B cell (primary cell): Measurements from ENCODE around the gene ST6GALNAC3. TPM values are rescaled to one million over a fixed set of nuclear protein-coding genes. Genes with fewer than 3 reads are reported as not detected.

ENCODE experiments used
- ATAC-seq: fragments of 200-7000 bp; cut with Tn5 transposase; one replicate; pipeline ENCODE4 v1.10.0; 2021; ENCODE audit warnings: low read depth, mild to moderate bottlenecking, moderate number of reproducible peaks, moderate library complexity
- CTCF ChIA-PET: fragments of 350-600 bp; sonication (Branson Sonifier 250); formaldehyde crosslinking; loops from one replicate; lab custom pipeline; 2021; ENCODE audit warnings: antibody characterized with exemption, inconsistent platforms; lab: Charles Lee
- POLR2A ChIA-PET: fragments of 350-600 bp; sonication (Branson Sonifier 250); formaldehyde crosslinking; loops from one replicate; lab custom pipeline; 2021; ENCODE audit warnings: antibody characterized with exemption; lab: Charles Lee
- DNase-seq: peaks from one replicate; pipeline ENCODE4 v3.0.0; 2013
- H2AFZ ChIP-seq: 2 replicates; pipeline ENCODE4 v1.6.1; 2012; ENCODE audit warnings: mild to moderate bottlenecking, low read depth, low read length; ENCODE audit not compliant: insufficient read depth, poor library complexity, severe bottlenecking
- H3K27ac ChIP-seq, 2 donors: 1 replicate in 1 of 2; 2 replicates in 1 of 2; pipeline ENCODE4 v1.5.1; 2012 to 2013; ENCODE audit warnings: low read length in 2 of 2, mild to moderate bottlenecking in 2 of 2, moderate library complexity in 1 of 2
- H3K27me3 ChIP-seq, 4 experiments: fragments of 200-600 bp in 1 of 4; sonication (generic) in 1 of 4; replicated peaks in 1 of 4; 1 replicate in 2 of 4; 2 replicates in 2 of 4; pipeline versions ENCODE4 v1.6.1 to v1.7.0; 2013 to 2016; ENCODE audit warnings: low read length in 3 of 4, mild to moderate bottlenecking in 2 of 4, mixed read lengths in 1 of 4, moderate library complexity in 1 of 4; ENCODE audit not compliant: insufficient read depth in 4 of 4, control insufficient read depth in 3 of 4; ENCODE audit errors: control extremely low read depth in 1 of 4
- H3K36me3 ChIP-seq, 2 experiments: replicated peaks in 1 of 2; 1 replicate in 1 of 2; 2 replicates in 1 of 2; pipeline versions ENCODE4 v1.6.1 to v1.7.1; 2013; ENCODE audit warnings: low read length in 1 of 2; ENCODE audit not compliant: insufficient read depth in 2 of 2, control insufficient read depth in 1 of 2; ENCODE audit errors: control extremely low read depth in 1 of 2, extremely low read depth in 1 of 2
- H3K4me1 ChIP-seq, 2 donors: fragments of 200-600 bp in 1 of 2; sonication (generic) in 1 of 2; 1 replicate in 1 of 2; 2 replicates in 1 of 2; pipeline versions ENCODE4 v1.5.1 to v1.6.1; 2013 to 2017; ENCODE audit warnings: low read length in 2 of 2; ENCODE audit not compliant: control insufficient read depth in 2 of 2, insufficient read depth in 2 of 2
- H3K4me2 ChIP-seq: replicated peaks from 2 replicates; pipeline ENCODE3; 2012; ENCODE audit warnings: mild to moderate bottlenecking, low read depth, low read length; ENCODE audit not compliant: poor library complexity, severe bottlenecking
- H3K4me3 ChIP-seq, 5 experiments: fragments of 200-600 bp in 1 of 5; sonication (generic) in 1 of 5; 1 replicate in 3 of 5; 2 replicates in 2 of 5; pipeline versions ENCODE4 v1.5.1 to v1.7.0; 2011 to 2016; ENCODE audit warnings: low read length in 4 of 5, mild to moderate bottlenecking in 4 of 5, low read depth in 2 of 5, control low read depth in 1 of 5, moderate library complexity in 1 of 5; ENCODE audit not compliant: insufficient read depth in 1 of 5; ENCODE audit errors: control extremely low read depth in 1 of 5, extremely low read depth in 1 of 5
- H3K79me2 ChIP-seq: fragments of 200-600 bp; sonication (generic); one replicate; pipeline ENCODE4 v1.6.0; 2016; ENCODE audit warnings: low read length; ENCODE audit not compliant: control insufficient read depth, insufficient read depth
- H3K9ac ChIP-seq: fragments of 200-600 bp; sonication (generic); 2 replicates; pipeline ENCODE4 v1.6.1; 2017; ENCODE audit warnings: mild to moderate bottlenecking, low read length, moderate library complexity
- H3K9me3 ChIP-seq, 3 donors: one replicate each; pipeline versions ENCODE4 v1.6.1 to v1.7.1; 2013; ENCODE audit warnings: low read length in 2 of 3; ENCODE audit not compliant: control insufficient read depth in 2 of 3, insufficient read depth in 1 of 3; ENCODE audit errors: control extremely low read depth in 1 of 3
- H4K20me1 ChIP-seq: 2 replicates; pipeline ENCODE4 v1.6.0; 2012; ENCODE audit warnings: mild to moderate bottlenecking, low read length; ENCODE audit not compliant: insufficient read depth, control insufficient read depth, poor library complexity, severe bottlenecking
- H3K27ac Mint-ChIP-seq: one replicate; pipeline ENCODE4 v1.8.0; 2021; ENCODE audit warnings: mixed read lengths
- H3K27me3 Mint-ChIP-seq: one replicate; pipeline ENCODE4 v1.8.0; 2021; ENCODE audit warnings: mixed read lengths
- H3K4me1 Mint-ChIP-seq: one replicate; pipeline ENCODE4 v1.8.0; 2021; ENCODE audit warnings: mixed read lengths
- H3K4me3 Mint-ChIP-seq: one replicate; pipeline ENCODE4 v1.8.0; 2021; ENCODE audit warnings: mixed read lengths
- H3K9me3 Mint-ChIP-seq: one replicate; pipeline ENCODE4 v1.8.0; 2022; ENCODE audit warnings: mixed read lengths; ENCODE audit not compliant: insufficient read depth
- CTCF ChIP-seq: fragments of 200-600 bp; IDR thresholded peaks from one replicate; pipeline ENCODE4 v1.8.0; 2022; ENCODE audit warnings: antibody characterized with exemption, mild to moderate bottlenecking
- EZH2 ChIP-seq: IDR thresholded peaks from 2 replicates; pipeline ENCODE4 v1.6.1; 2012; ENCODE audit warnings: borderline replicate concordance, low read depth, mild to moderate bottlenecking, moderate library complexity, low read length; ENCODE audit not compliant: insufficient read depth, poor library complexity, severe bottlenecking
- WGBS: methylation state at CpG from one replicate; pipeline ENCODE4 v1.1.5; 2013; ENCODE audit warnings: missing lambda C conversion rate; ENCODE audit not compliant: insufficient coverage; 5-methylcytosine and 5-hydroxymethylcytosine counted together
- intact Hi-C: fragments of 100-400 bp; cut with micrococcal nuclease; formaldehyde crosslinking; loops from one replicate; pipeline ENCODE4 v1.10.0; 2022
- polyA plus RNA-seq: library from polyadenylated mRNA; depleted of rRNA; stranded (reverse); fragments of >200 nt; gene quantifications from 2 replicates; pipeline ENCODE4 v1.2.3, GENCODE V29; 2012
- total RNA-seq, 2 donors: library from RNA; stranded (reverse); fragments of 120-200 nt in 1 of 2; gene quantifications; 1 replicate in 1 of 2; 2 replicates in 1 of 2; pipeline versions ENCODE4 v1.2.3 to v1.2.4, GENCODE V29; 2013 to 2022

Gene ST6GALNAC3
- total and polyA plus RNA-seq, 2 donors (not counting 1 experiment from before 2014, with no cell fraction given), result 3.0 to 17.3 TPM

DNA sequence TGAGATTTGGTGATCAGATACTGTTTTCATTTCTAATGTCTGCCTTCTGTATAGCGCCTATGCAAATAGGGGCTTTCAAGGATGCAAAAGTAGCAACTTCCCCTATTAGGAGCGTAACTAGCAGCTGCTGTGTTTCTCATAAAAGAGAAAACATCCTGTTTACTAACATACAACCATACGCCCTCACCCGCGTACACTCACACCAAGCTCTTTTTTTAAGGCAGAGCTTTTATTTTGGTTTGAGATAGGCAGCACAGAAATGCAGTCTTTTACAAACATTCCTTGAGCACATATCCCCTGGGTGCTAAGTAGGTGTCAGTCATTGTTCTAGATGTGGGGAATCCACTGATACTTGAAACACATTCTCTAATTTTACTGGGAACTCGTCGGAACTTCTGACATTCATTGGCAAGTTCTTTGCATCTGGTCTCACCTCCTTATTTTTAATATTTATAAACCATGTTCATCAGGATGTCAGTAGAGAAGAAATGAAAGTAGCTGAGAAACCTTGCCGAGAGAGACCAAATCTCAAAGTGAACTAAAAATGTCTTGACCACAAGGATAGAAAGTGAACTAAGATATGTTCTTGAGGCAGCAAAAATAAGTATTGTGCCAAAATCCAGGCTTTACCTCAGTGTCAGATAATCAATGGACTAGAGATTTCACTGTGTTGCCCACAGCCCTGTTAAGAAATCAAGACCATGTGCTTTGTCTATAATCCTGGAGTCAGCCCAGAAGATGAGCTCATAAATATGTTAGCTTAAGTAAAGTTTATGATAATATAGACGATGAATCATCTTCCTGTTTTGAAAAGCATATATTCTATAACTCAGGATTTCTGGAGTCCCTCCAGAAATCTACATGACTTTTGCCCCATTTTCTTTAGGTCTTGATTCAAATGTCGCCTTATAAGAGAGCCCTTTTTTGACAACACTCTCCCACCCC lies 350.9 kb downstream of the ST6GALNAC3 start:
- ChIA-PET CTCF (no interaction called here), POLR2A (no interaction called here)
- peak overlapping the region; percentile 24 for H3K4me2 ChIP-seq
- TF ChIP-seq EZH2, result no peak
- no peak for TF ChIP-seq CTCF
- H3K27ac ChIP-seq, result peak overlapping the region; percentile 58 to 61
- DNase-seq, result peak; percentile 26
- H3K9me3 ChIP-seq, result peaks cover 0 to 4% (median 1%) of the 10 kb centered on the region in 3 donors
- no peaks in the 10 kb centered on the region for H3K79me2 ChIP-seq
- Mint-ChIP-seq H3K4me3 (peak overlapping the region; percentile 45), H3K27ac (peak overlapping the region; percentile 43), H3K27me3 (no peaks in the 10 kb centered on the region), H3K9me3 (no peaks in the 10 kb centered on the region), H3K4me1 (peaks cover 6% of the 10 kb centered on the region)
- no peak overlapping the region for H2AFZ ChIP-seq
- 100% methylated on average over 1 of the region's 10 CpGs for WGBS
- peak overlapping the region in 3 of 5 experiments; percentile 18 to 44 (median 18) for H3K4me3 ChIP-seq
- H3K4me1 ChIP-seq, result no peaks in the 10 kb centered on the region
- H3K9ac ChIP-seq, result peak overlapping the region; percentile 14
- no peaks in the 10 kb centered on the region for H4K20me1 ChIP-seq
- ATAC-seq, result peak; percentile 60
- intact Hi-C loops, result no loop called here
- no peaks in the 10 kb centered on the region for H3K27me3 ChIP-seq
- no peaks in the 10 kb centered on the region for H3K36me3 ChIP-seq

- DNase-seq (no peak), ATAC-seq (no peak)
- H3K4me3 ChIP-seq, result no peak overlapping the region
- H3K36me3 ChIP-seq, result no peaks in the 10 kb centered on the region
- Mint-ChIP-seq H3K9me3 (no peaks in the 10 kb centered on the region), H3K4me3 (no peak overlapping the region), H3K27ac (no peak overlapping the region), H3K4me1 (peaks cover 6% of the 10 kb centered on the region), H3K27me3 (no peaks in the 10 kb centered on the region)
- no peak for TF ChIP-seq CTCF
- TF ChIP-seq EZH2, result no peak
- intact Hi-C loops, result no loop called here
- H3K27ac ChIP-seq, result no peak overlapping the region
- CTCF ChIA-PET, result no interaction called here
- H3K4me2 ChIP-seq, result no peak overlapping the region
- no peaks in the 10 kb centered on the region for H3K27me3 ChIP-seq
- no peak overlapping the region for H2AFZ ChIP-seq
- no peaks in the 10 kb centered on the region for H4K20me1 ChIP-seq
- no peaks in the 10 kb centered on the region for H3K4me1 ChIP-seq
- peaks cover 0 to 4% (median 1%) of the 10 kb centered on the region in 3 donors for H3K9me3 ChIP-seq
- no peaks in the 10 kb centered on the region for H3K79me2 ChIP-seq
- WGBS, result no CpG with 5 or more reads among the region's 4 CpGs
- POLR2A ChIA-PET, result no interaction called here
- H3K9ac ChIP-seq, result no peak overlapping the region
Measured at GRCh38 chr1:76426606-76427005, 352.1 kb downstream of the ST6GALNAC3 start.
